DOHH2 (cell line): ENCODE data around the gene KRT73.

Experiments
- H3F3A ChIP-seq: fragments of 200-600 bp; sonication (generic), shearing (Covaris generic); 2 replicates; pipeline ENCODE4 v1.6.0; 2016; ENCODE audit warnings: antibody characterized with exemption, mild to moderate bottlenecking; ENCODE audit not compliant: control insufficient read depth, insufficient read depth
- H3K27ac ChIP-seq: fragments of 200-600 bp; sonication (generic); 2 replicates; pipeline ENCODE4 v1.5.1; 2014; ENCODE audit warnings: low read depth, mild to moderate bottlenecking, low read length, moderate library complexity
- H3K27me3 ChIP-seq: fragments of 200-600 bp; sonication (generic); 2 replicates; pipeline ENCODE4 v1.6.1; 2014; ENCODE audit warnings: mild to moderate bottlenecking, low read length, mixed read lengths; ENCODE audit not compliant: control insufficient read depth
- H3K36me3 ChIP-seq: fragments of 200-600 bp; sonication (generic); 2 replicates; pipeline ENCODE4 v1.6.1; 2014; ENCODE audit warnings: mild to moderate bottlenecking, low read length, moderate library complexity, mixed read lengths; ENCODE audit not compliant: control insufficient read depth
- H3K4me1 ChIP-seq: fragments of 200-600 bp; sonication (generic); 2 replicates; pipeline ENCODE4 v1.6.1; 2014; ENCODE audit warnings: mild to moderate bottlenecking, low read length, mixed read lengths; ENCODE audit not compliant: control insufficient read depth
- H3K4me2 ChIP-seq: fragments of 200-600 bp; sonication (generic); 2 replicates; pipeline ENCODE4 v1.6.0; 2014; ENCODE audit warnings: mild to moderate bottlenecking, low read length, moderate library complexity
- H3K4me3 ChIP-seq: fragments of 200-600 bp; sonication (generic); 2 replicates; pipeline ENCODE4 v1.5.1; 2014; ENCODE audit warnings: mild to moderate bottlenecking, low read length, mixed read lengths
- H3K79me2 ChIP-seq: fragments of 200-600 bp; sonication (generic); 2 replicates; pipeline ENCODE4 v1.6.1; 2014; ENCODE audit warnings: mild to moderate bottlenecking, low read length, mixed read lengths; ENCODE audit not compliant: control insufficient read depth
- H3K9me2 ChIP-seq: fragments of 200-600 bp; sonication (generic); replicated peaks from 2 replicates; pipeline ENCODE4 v1.6.1; 2014; ENCODE audit warnings: mild to moderate bottlenecking, low read length, mixed read lengths; ENCODE audit not compliant: control insufficient read depth
- H3K9me3 ChIP-seq: fragments of 200-600 bp; sonication (generic); 2 replicates; pipeline ENCODE4 v1.6.1; 2014; ENCODE audit warnings: antibody characterized with exemption, low read length, mixed read lengths; ENCODE audit not compliant: control insufficient read depth, insufficient read depth
- H4K20me1 ChIP-seq: fragments of 200-600 bp; sonication (generic); 2 replicates; pipeline ENCODE4 v1.6.0; 2014; ENCODE audit warnings: low read depth, mild to moderate bottlenecking, antibody characterized with exemption, low read length, moderate library complexity; ENCODE audit not compliant: control insufficient read depth, insufficient read depth
- CTCF ChIP-seq: fragments of 200-600 bp; sonication (generic); IDR thresholded peaks from one replicate; pipeline ENCODE4 v1.5.1; 2014; ENCODE audit warnings: antibody characterized with exemption, mild to moderate bottlenecking, low read depth, low read length; ENCODE audit not compliant: poor library complexity, severe bottlenecking
- EZH2phosphoT487 ChIP-seq: fragments of 200-600 bp; sonication (generic); IDR thresholded peaks from 2 replicates; pipeline ENCODE4 v1.6.1; 2017; ENCODE audit warnings: borderline replicate concordance, mild to moderate bottlenecking, antibody characterized with exemption, low read length, moderate library complexity, mixed read lengths

The KRT73 gene

DNA sequence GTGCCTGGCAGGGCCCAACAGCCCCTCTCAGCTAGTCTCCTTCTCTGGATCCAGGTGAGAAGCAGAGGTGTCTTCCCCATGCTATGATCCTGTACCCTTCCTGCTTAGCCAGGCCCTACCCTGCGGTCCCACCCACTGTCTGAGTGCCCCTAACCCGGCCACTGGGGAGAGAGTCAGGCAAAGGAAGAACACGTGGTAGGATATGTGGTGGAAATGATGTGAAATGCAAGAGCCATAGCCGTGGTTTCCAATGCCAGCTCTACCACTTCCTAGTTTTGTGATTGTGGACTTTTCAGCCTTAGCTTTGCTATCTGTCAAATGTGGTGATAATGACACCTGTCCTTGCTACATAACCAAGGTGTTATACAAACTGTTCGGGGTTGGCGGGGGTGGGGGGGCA is 17.8 kb upstream of the KRT73 start:
- no peaks in the 10 kb centered on the region for H4K20me1 ChIP-seq
- TF ChIP-seq CTCF = no peak
- TF ChIP-seq EZH2phosphoT487 = no peak
- H3K4me3 ChIP-seq = no peak overlapping the region
- no peaks in the 10 kb centered on the region for H3K9me2 ChIP-seq
- H3K4me1 ChIP-seq = no peaks in the 10 kb centered on the region
- H3K36me3 ChIP-seq = no peaks in the 10 kb centered on the region
- H3K9me3 ChIP-seq = no peaks in the 10 kb centered on the region
- H3K27ac ChIP-seq = no peak overlapping the region
- H3K79me2 ChIP-seq = no peaks in the 10 kb centered on the region
- no peak overlapping the region for H3K4me2 ChIP-seq
- peaks cover 9% of the 10 kb centered on the region for H3K27me3 ChIP-seq
- H3F3A ChIP-seq = no peaks in the 10 kb centered on the region

GRCh38 chr12:52634266-52635056 is 16.1 kb upstream of the KRT73 start:
- Histone ChIP-seq H3K9me3 (no peaks in the 10 kb centered on the region), H3K36me3 (no peaks in the 10 kb centered on the region), H3K79me2 (no peaks in the 10 kb centered on the region), H3K4me3 (no peak overlapping the region), H4K20me1 (no peaks in the 10 kb centered on the region), H3K4me2 (no peak overlapping the region), H3K9me2 (no peaks in the 10 kb centered on the region), H3F3A (no peaks in the 10 kb centered on the region), H3K4me1 (no peaks in the 10 kb centered on the region), H3K27ac (no peak overlapping the region), H3K27me3 (peaks cover 4% of the 10 kb centered on the region)
- TF ChIP-seq CTCF (no peak), EZH2phosphoT487 (no peak)

DNA sequence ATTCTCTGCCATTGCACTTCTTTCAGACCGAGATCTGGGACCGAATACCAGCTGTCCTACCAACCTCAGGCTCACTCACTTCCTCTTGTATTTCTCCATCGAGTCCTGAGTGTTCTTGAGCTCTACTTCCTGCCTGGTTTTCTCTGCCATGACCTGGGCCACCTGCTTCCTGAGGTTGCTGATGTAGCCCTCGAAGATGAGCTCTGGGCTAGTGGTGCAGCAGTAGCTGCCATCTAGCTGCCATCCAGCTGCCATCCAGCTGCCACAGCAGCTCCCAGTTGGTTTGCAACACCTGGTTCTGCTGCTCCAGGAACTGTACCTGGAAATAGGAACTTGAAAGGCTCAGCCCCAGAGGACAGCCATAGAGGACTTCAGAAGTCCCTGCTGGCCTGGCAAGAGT is 15.0 kb upstream of the KRT73 start:
- TF ChIP-seq CTCF (no peak), EZH2phosphoT487 (no peak)
- no peaks in the 10 kb centered on the region for H4K20me1 ChIP-seq
- H3K4me1 ChIP-seq = no peaks in the 10 kb centered on the region
- H3K79me2 ChIP-seq = no peaks in the 10 kb centered on the region
- no peak overlapping the region for H3K27ac ChIP-seq
- H3K36me3 ChIP-seq = no peaks in the 10 kb centered on the region
- no peaks in the 10 kb centered on the region for H3K9me2 ChIP-seq
- H3K27me3 ChIP-seq = peaks cover 3% of the 10 kb centered on the region
- H3K4me3 ChIP-seq = no peak overlapping the region
- H3F3A ChIP-seq = no peaks in the 10 kb centered on the region
- no peak overlapping the region for H3K4me2 ChIP-seq
- no peaks in the 10 kb centered on the region for H3K9me3 ChIP-seq
